ENCODE data around the gene NEMP1.

Gene NEMP1

GRCh38 chr12:57099047-57099714, 20.6 kb upstream of the NEMP1 start:
- Histone ChIP-seq H3F3A (ENCODE audit: insufficient read depth) (peaks cover 26% of the 10 kb centered on the region), H3K9me3 (ENCODE audit: insufficient read depth, low read length) (no peaks in the 10 kb centered on the region), H3K27me3 (ENCODE audit: low read length) (no peaks in the 10 kb centered on the region), H2AFZ (ENCODE audit: low read depth, low read length, severe bottlenecking) (no peak overlapping the region), H3K9me2 (replicated peaks; ENCODE audit: insufficient read depth, low read length) (no peaks in the 10 kb centered on the region), H4K20me1 (ENCODE audit: low read depth, low read length) (no peaks in the 10 kb centered on the region), H3K4me2 (ENCODE audit: low read depth, low read length, poor library complexity, severe bottlenecking) (no peak overlapping the region), H3K27ac (ENCODE audit: low read depth, low read length) (no peak overlapping the region), H3K4me3 (ENCODE audit: insufficient read depth, low read length, poor library complexity, severe bottlenecking) (no peak overlapping the region), H3K36me3 (ENCODE audit: low read length) (peaks cover 3% of the 10 kb centered on the region; the same call in 1 of the 2 replicates), H3K79me2 (ENCODE audit: insufficient read depth, low read length) (no peaks in the 10 kb centered on the region), H3K9ac (ENCODE audit: low read length) (no peak overlapping the region)
- TF ChIP-seq EZH2phosphoT487 (conservative IDR thresholded peaks at IDR 0.05; ENCODE audit: low read length), result no peak
- no peak for TF ChIP-seq CTCF (IDR thresholded peaks at IDR 0.05; ENCODE audit: insufficient read depth, low read length, poor library complexity, severe bottlenecking)

GRCh38 chr12:57098546-57098945, 20.0 kb upstream of the NEMP1 start:
- Histone ChIP-seq H2AFZ (ENCODE audit: low read depth, low read length, severe bottlenecking) (no peak overlapping the region), H4K20me1 (ENCODE audit: low read depth, low read length) (no peaks in the 10 kb centered on the region), H3K27me3 (ENCODE audit: low read length) (no peaks in the 10 kb centered on the region), H3K36me3 (ENCODE audit: low read length) (peaks cover 3% of the 10 kb centered on the region; the same call in 1 of the 2 replicates), H3K27ac (ENCODE audit: low read depth, low read length) (no peak overlapping the region), H3K9me2 (replicated peaks; ENCODE audit: insufficient read depth, low read length) (no peaks in the 10 kb centered on the region), H3K4me2 (ENCODE audit: low read depth, low read length, poor library complexity, severe bottlenecking) (no peak overlapping the region), H3K79me2 (ENCODE audit: insufficient read depth, low read length) (no peaks in the 10 kb centered on the region), H3K9ac (ENCODE audit: low read length) (no peak overlapping the region), H3K9me3 (ENCODE audit: insufficient read depth, low read length) (no peaks in the 10 kb centered on the region), H3K4me3 (ENCODE audit: insufficient read depth, low read length, poor library complexity, severe bottlenecking) (no peak overlapping the region), H3F3A (ENCODE audit: insufficient read depth) (peaks cover 27% of the 10 kb centered on the region)
- no peak for TF ChIP-seq EZH2phosphoT487 (conservative IDR thresholded peaks at IDR 0.05; ENCODE audit: low read length)
- no peak for TF ChIP-seq CTCF (IDR thresholded peaks at IDR 0.05; ENCODE audit: insufficient read depth, low read length, poor library complexity, severe bottlenecking)

- Histone ChIP-seq H3K27me3 (ENCODE audit: low read length) (no peaks in the 10 kb centered on the region), H2AFZ (ENCODE audit: low read depth, low read length, severe bottlenecking) (no peak overlapping the region), H3K4me3 (ENCODE audit: insufficient read depth, low read length, poor library complexity, severe bottlenecking) (no peak overlapping the region), H3K9me2 (replicated peaks; ENCODE audit: insufficient read depth, low read length) (no peaks in the 10 kb centered on the region), H3F3A (ENCODE audit: insufficient read depth) (peaks cover 31% of the 10 kb centered on the region), H3K9me3 (ENCODE audit: insufficient read depth, low read length) (no peaks in the 10 kb centered on the region), H3K36me3 (ENCODE audit: low read length) (peaks cover 3% of the 10 kb centered on the region; the same call in 1 of the 2 replicates), H3K9ac (ENCODE audit: low read length) (no peak overlapping the region), H4K20me1 (ENCODE audit: low read depth, low read length) (no peaks in the 10 kb centered on the region), H3K4me2 (ENCODE audit: low read depth, low read length, poor library complexity, severe bottlenecking) (no peak overlapping the region), H3K79me2 (ENCODE audit: insufficient read depth, low read length) (no peaks in the 10 kb centered on the region), H3K27ac (ENCODE audit: low read depth, low read length) (no peak overlapping the region)
- TF ChIP-seq CTCF (IDR thresholded peaks at IDR 0.05; ENCODE audit: insufficient read depth, low read length, poor library complexity, severe bottlenecking) (no peak), EZH2phosphoT487 (conservative IDR thresholded peaks at IDR 0.05; ENCODE audit: low read length) (no peak)
Observed at GRCh38 chr12:57097554-57097835, 18.9 kb upstream of the NEMP1 start.

Data from SU-DHL-6 (cell line).